ENCODE results near the gene RAB1A.

RAB1A gene

GRCh38 chr2:65085148-65085547 is 44.8 kb downstream of the RAB1A start:
- no peak for DNase-seq

- no peak for DNase-seq
These were observed 48.6 kb downstream of the RAB1A start for GRCh38 chr2:65081232-65081685.

GRCh38 chr2:65079017-65079416 is 50.9 kb downstream of the RAB1A start:
- DNase-seq = no peak

- DNase-seq = no peak
These were observed 52.0 kb downstream of the RAB1A start for GRCh38 chr2:65077898-65078297.

- DNase-seq = no peak
These were observed 53.6 kb downstream of the RAB1A start for GRCh38 chr2:65076345-65076710.

- no peak for DNase-seq
These were observed 54.1 kb downstream of the RAB1A start for GRCh38 chr2:65075605-65076344.

GRCh38 chr2:65075176-65075575 is 54.7 kb downstream of the RAB1A start:
- no peak for DNase-seq

- no peak for DNase-seq
These were observed 55.9 kb downstream of the RAB1A start for GRCh38 chr2:65073879-65074565.

GRCh38 chr2:65072181-65072970 is 57.5 kb downstream of the RAB1A start:
- no peak for DNase-seq

- DNase-seq = no peak
These were observed 58.3 kb downstream of the RAB1A start for GRCh38 chr2:65071499-65072180.

- DNase-seq = no peak
These were observed 59.0 kb downstream of the RAB1A start for GRCh38 chr2:65070856-65071255.

GRCh38 chr2:65070172-65070830 is 59.6 kb downstream of the RAB1A start:
- DNase-seq = no peak

GRCh38 chr2:65069439-65069824 is 60.5 kb downstream of the RAB1A start:
- DNase-seq = no peak

- no peak for DNase-seq
These were observed 61.9 kb downstream of the RAB1A start for GRCh38 chr2:65067806-65068553.

GRCh38 chr2:65064728-65065552 is 65.0 kb downstream of the RAB1A start:
- DNase-seq = no peak

GRCh38 chr2:65062843-65063825 is 66.8 kb downstream of the RAB1A start:
- no peak for DNase-seq

- DNase-seq = no peak
These were observed 68.0 kb downstream of the RAB1A start for GRCh38 chr2:65061910-65062339.

GRCh38 chr2:65061146-65061909 is 68.6 kb downstream of the RAB1A start:
- DNase-seq = no peak

GRCh38 chr2:65059071-65059470 is 70.8 kb downstream of the RAB1A start:
- no peak for DNase-seq

Data from effector CD4-positive, alpha-beta T cell (primary cell).